K562 (cell line): ENCODE results near the gene CREB3L1. TPM values are rescaled to one million over a fixed set of nuclear protein-coding genes. Genes with fewer than 3 reads are reported as not detected.

Source experiments
- CREM ChIP-seq: IDR thresholded peaks from 2 replicates; pipeline ENCODE4 v1.6.1; 2014; ENCODE audit warnings: antibody characterized with exemption, low read depth
- ETS2 ChIP-seq: IDR thresholded peaks from 2 replicates; pipeline ENCODE4 v1.6.1; 2016; ENCODE audit warnings: borderline replicate concordance, missing genetic modification characterization, mild to moderate bottlenecking, moderate library complexity, missing compliant biosample characterization; ENCODE audit not compliant: poor library complexity, severe bottlenecking
- HDAC6 ChIP-seq: IDR thresholded peaks from 2 replicates; pipeline ENCODE4 v1.6.1; 2012; ENCODE audit warnings: low read depth, mild to moderate bottlenecking, control low read depth, inconsistent platforms, low read length, moderate library complexity
- PCBP2 ChIP-seq: fragments of 200-400 bp; formaldehyde crosslinking; IDR thresholded peaks from 2 replicates; pipeline ENCODE4 v1.6.1; 2018; ENCODE audit warnings: low read length, low read depth, mild to moderate bottlenecking, moderate library complexity; ENCODE audit not compliant: poor library complexity, severe bottlenecking
- PHF21A ChIP-seq: fragments of 450-650 bp; IDR thresholded peaks from 2 replicates; pipeline ENCODE4 v1.6.1; 2017; ENCODE audit warnings: low read depth, borderline replicate concordance
- TBL1XR1 ChIP-seq, 2 experiments: IDR thresholded peaks; 2 replicates each; pipeline ENCODE4 v1.6.1; 2012; ENCODE audit warnings: improper control_type of control experiment in 2 of 2, low read length in 2 of 2, mild to moderate bottlenecking in 1 of 2
- ZBTB7A ChIP-seq: IDR thresholded peaks from 2 replicates; pipeline ENCODE4 v1.6.1; 2011; ENCODE audit warnings: low read depth, mild to moderate bottlenecking, low read length, moderate library complexity, borderline replicate concordance; ENCODE audit not compliant: control insufficient read depth
- ZNF24 ChIP-seq: fragments of 450-650 bp; IDR thresholded peaks from 2 replicates; pipeline ENCODE4 v1.6.1; 2016
- polyA plus RNA-seq, 8 experiments: library from polyadenylated mRNA; depleted of rRNA in 4 of 8; stranded (reverse) in 5 of 8; unstranded in 3 of 8; fragments of >200 nt; fragmentation: Nextera tagmentation in 2 of 8; fragmentation: Illumina TruSeq in 1 of 8; extraction: Ambion mirVana in 2 of 8; extraction: Trizol in 1 of 8; gene quantifications; 2 replicates each; pipeline versions ENCODE4 v1.2.1 to v1.2.3, GENCODE V29; 2011 to 2014; ENCODE audit warnings: inconsistent platforms in 1 of 8, missing spikeins in 1 of 8
- total RNA-seq, 7 experiments: library from RNA; depleted of rRNA in 6 of 7; stranded (reverse); fragments of >200 nt in 6 of 7; fragmentation: Illumina TruSeq in 2 of 7; extraction: Trizol in 2 of 7; gene quantifications; 2 replicates each; pipeline versions ENCODE4 v1.2.1 to v1.2.3, GENCODE V29; 2011 to 2021; ENCODE audit warnings: low replicate concordance in 1 of 7
- TF ChIP-seq, protein P1 (sequence below): IDR thresholded peaks from 2 replicates; pipeline ENCODE4 v1.6.1; 2014; ENCODE audit warnings: antibody characterized with exemption
- TF ChIP-seq, protein P2 (sequence below), 2 experiments: fragments of 450-650 bp; IDR thresholded peaks; 2 replicates each; pipeline ENCODE4 v1.6.1; 2018; ENCODE audit warnings: mild to moderate bottlenecking in 2 of 2, low read depth in 1 of 2; ENCODE audit not compliant: partially characterized antibody in 2 of 2
- TF ChIP-seq, protein P3 (sequence below): sonication (generic); formaldehyde crosslinking; IDR thresholded peaks from 2 replicates; pipeline ENCODE4 v1.8.1; 2023; ENCODE audit warnings: mild to moderate bottlenecking, missing genetic modification reagents
- TF ChIP-seq, protein P4 (sequence below): sonication (generic); formaldehyde crosslinking; IDR thresholded peaks from 2 replicates; pipeline ENCODE4 v1.8.0; 2022; ENCODE audit warnings: mild to moderate bottlenecking, missing genetic modification reagents
- TF ChIP-seq, protein P5 (sequence below): fragments of 450-650 bp; IDR thresholded peaks from 2 replicates; pipeline ENCODE4 v1.6.1; 2016; ENCODE audit warnings: antibody characterized with exemption

CREB3L1 gene
- total and polyA plus RNA-seq, 9 of the 15 experiments (the other 6 are each of a cell fraction or from before 2014, with no cell fraction given) = 1.2 to 27.6 (median 3.7) TPM

DNA sequence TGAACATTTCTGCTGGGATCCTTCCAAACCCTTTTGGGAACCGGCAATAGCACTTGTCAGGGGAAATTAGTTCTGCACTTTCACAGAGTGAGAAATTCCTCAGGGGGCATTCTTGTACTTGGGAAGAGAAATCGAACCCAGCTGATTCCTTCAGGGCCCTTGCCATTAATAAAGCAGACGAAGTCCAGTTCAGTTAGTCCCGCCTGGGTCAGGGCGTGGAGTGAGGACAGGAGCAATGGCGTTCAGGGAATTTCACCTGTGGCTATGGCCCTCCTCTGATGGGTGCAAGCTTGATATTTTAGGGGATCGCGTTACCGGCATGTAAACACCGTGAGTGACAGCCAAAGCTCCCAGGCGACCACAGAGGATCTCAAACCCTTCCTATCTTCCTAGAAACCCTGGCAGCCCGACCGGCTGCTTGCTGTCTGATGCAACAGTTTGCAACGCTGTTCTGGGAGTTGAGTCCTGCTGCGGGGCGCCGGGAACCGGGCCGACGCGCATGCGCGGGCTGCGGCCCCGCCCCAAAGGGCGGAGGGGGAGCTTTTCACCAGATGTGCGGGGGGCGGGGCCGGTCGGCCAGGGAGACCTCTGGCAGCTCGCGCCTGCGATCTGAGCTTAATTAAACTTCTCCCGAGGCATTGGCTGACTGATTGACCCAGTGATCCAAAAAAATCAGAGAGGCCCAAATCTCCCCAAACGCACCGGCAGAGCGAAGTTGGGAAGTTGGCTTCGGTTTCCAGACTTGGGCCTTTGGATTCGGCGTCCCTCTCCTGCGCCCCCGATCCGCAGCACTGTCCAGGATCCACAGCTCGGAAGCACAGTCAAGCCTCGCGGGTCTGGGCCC, 34.3 kb upstream of the CREB3L1 start (continued):
- TF ChIP-seq, protein P1, sequence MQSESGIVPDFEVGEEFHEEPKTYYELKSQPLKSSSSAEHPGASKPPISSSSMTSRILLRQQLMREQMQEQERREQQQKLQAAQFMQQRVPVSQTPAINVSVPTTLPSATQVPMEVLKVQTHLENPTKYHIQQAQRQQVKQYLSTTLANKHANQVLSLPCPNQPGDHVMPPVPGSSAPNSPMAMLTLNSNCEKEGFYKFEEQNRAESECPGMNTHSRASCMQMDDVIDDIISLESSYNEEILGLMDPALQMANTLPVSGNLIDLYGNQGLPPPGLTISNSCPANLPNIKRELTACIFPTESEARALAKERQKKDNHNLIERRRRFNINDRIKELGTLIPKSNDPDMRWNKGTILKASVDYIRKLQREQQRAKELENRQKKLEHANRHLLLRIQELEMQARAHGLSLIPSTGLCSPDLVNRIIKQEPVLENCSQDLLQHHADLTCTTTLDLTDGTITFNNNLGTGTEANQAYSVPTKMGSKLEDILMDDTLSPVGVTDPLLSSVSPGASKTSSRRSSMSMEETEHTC = peak; percentile 58; the same call in 1 of the 2 replicates
- TF ChIP-seq, protein P2, sequence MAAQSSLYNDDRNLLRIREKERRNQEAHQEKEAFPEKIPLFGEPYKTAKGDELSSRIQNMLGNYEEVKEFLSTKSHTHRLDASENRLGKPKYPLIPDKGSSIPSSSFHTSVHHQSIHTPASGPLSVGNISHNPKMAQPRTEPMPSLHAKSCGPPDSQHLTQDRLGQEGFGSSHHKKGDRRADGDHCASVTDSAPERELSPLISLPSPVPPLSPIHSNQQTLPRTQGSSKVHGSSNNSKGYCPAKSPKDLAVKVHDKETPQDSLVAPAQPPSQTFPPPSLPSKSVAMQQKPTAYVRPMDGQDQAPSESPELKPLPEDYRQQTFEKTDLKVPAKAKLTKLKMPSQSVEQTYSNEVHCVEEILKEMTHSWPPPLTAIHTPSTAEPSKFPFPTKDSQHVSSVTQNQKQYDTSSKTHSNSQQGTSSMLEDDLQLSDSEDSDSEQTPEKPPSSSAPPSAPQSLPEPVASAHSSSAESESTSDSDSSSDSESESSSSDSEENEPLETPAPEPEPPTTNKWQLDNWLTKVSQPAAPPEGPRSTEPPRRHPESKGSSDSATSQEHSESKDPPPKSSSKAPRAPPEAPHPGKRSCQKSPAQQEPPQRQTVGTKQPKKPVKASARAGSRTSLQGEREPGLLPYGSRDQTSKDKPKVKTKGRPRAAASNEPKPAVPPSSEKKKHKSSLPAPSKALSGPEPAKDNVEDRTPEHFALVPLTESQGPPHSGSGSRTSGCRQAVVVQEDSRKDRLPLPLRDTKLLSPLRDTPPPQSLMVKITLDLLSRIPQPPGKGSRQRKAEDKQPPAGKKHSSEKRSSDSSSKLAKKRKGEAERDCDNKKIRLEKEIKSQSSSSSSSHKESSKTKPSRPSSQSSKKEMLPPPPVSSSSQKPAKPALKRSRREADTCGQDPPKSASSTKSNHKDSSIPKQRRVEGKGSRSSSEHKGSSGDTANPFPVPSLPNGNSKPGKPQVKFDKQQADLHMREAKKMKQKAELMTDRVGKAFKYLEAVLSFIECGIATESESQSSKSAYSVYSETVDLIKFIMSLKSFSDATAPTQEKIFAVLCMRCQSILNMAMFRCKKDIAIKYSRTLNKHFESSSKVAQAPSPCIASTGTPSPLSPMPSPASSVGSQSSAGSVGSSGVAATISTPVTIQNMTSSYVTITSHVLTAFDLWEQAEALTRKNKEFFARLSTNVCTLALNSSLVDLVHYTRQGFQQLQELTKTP (IDR thresholded peaks at IDR 0.05; ENCODE audit: low read depth in 1 of 2, partially characterized antibody in 2 of 2) = peak; percentile 43 to 78
- TF ChIP-seq HDAC6 (no peak), TBL1XR1 (IDR thresholded peaks at IDR 0.05; ENCODE audit: low read length in 2 of 2) (peak; percentile 30 to 81; a peak in 3 of 4 replicates), CREM (peak; percentile 52), ETS2 (tag) (no peak), ZBTB7A (peak; percentile 32; the same call in 1 of the 2 replicates), PHF21A (no peak), ZNF24 (0 out of 2 replicates have a peak, but pooled peaks have one; percentile 7), PCBP2 (no peak)
- TF ChIP-seq, protein P3, sequence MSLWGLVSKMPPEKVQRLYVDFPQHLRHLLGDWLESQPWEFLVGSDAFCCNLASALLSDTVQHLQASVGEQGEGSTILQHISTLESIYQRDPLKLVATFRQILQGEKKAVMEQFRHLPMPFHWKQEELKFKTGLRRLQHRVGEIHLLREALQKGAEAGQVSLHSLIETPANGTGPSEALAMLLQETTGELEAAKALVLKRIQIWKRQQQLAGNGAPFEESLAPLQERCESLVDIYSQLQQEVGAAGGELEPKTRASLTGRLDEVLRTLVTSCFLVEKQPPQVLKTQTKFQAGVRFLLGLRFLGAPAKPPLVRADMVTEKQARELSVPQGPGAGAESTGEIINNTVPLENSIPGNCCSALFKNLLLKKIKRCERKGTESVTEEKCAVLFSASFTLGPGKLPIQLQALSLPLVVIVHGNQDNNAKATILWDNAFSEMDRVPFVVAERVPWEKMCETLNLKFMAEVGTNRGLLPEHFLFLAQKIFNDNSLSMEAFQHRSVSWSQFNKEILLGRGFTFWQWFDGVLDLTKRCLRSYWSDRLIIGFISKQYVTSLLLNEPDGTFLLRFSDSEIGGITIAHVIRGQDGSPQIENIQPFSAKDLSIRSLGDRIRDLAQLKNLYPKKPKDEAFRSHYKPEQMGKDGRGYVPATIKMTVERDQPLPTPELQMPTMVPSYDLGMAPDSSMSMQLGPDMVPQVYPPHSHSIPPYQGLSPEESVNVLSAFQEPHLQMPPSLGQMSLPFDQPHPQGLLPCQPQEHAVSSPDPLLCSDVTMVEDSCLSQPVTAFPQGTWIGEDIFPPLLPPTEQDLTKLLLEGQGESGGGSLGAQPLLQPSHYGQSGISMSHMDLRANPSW (CRISPR knock-in tag) = no peak; the same call in 1 of the 2 replicates
- TF ChIP-seq, protein P4, sequence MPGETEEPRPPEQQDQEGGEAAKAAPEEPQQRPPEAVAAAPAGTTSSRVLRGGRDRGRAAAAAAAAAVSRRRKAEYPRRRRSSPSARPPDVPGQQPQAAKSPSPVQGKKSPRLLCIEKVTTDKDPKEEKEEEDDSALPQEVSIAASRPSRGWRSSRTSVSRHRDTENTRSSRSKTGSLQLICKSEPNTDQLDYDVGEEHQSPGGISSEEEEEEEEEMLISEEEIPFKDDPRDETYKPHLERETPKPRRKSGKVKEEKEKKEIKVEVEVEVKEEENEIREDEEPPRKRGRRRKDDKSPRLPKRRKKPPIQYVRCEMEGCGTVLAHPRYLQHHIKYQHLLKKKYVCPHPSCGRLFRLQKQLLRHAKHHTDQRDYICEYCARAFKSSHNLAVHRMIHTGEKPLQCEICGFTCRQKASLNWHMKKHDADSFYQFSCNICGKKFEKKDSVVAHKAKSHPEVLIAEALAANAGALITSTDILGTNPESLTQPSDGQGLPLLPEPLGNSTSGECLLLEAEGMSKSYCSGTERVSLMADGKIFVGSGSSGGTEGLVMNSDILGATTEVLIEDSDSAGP = no peak
- TF ChIP-seq, protein P5, sequence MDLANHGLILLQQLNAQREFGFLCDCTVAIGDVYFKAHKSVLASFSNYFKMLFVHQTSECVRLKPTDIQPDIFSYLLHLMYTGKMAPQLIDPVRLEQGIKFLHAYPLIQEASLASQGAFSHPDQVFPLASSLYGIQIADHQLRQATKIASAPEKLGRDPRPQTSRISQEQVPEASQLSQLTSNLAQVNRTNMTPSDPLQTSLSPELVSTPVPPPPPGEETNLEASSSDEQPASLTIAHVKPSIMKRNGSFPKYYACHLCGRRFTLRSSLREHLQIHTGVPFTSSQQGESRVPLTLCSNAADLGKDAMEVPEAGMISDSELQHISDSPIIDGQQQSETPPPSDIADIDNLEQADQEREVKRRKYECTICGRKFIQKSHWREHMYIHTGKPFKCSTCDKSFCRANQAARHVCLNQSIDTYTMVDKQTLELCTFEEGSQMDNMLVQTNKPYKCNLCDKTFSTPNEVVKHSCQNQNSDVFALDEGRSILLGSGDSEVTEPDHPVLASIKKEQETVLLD = peak; percentile 96
